HG03196 (cell line): ENCODE data around the gene DNM3.

Experiments used
- ATAC-seq: cut with Tn5 transposase; IDR thresholded peaks from one replicate; pipeline ENCODE4 v1.9.1; 2021; ENCODE audit not compliant: unreplicated experiment

DNM3 gene

GRCh38 chr1:172086137-172086536 is 244.8 kb downstream of the DNM3 start:
- no peak for ATAC-seq

- ATAC-seq: no peak
Measured at GRCh38 chr1:172088256-172088655, 247.0 kb downstream of the DNM3 start.

- no peak for ATAC-seq
Measured at GRCh38 chr1:172089768-172090510, 248.6 kb downstream of the DNM3 start.

GRCh38 chr1:172090511-172090817 is 249.2 kb downstream of the DNM3 start:
- ATAC-seq: no peak

- no peak for ATAC-seq
Measured at GRCh38 chr1:172095846-172096245, 254.5 kb downstream of the DNM3 start.

- ATAC-seq: no peak
Measured at GRCh38 chr1:172105230-172105629, 263.9 kb downstream of the DNM3 start.

GRCh38 chr1:172107316-172107975 is 266.1 kb downstream of the DNM3 start:
- ATAC-seq: no peak

GRCh38 chr1:172108161-172108893 is 267.0 kb downstream of the DNM3 start:
- ATAC-seq: no peak

- no peak for ATAC-seq
Measured at GRCh38 chr1:172109359-172109758, 268.1 kb downstream of the DNM3 start.

- ATAC-seq: no peak
Measured at GRCh38 chr1:172112576-172112975, 271.3 kb downstream of the DNM3 start.

GRCh38 chr1:172117800-172118199 is 276.5 kb downstream of the DNM3 start:
- no peak for ATAC-seq

GRCh38 chr1:172118618-172119017 is 277.3 kb downstream of the DNM3 start:
- ATAC-seq: no peak

- ATAC-seq: no peak
Measured at GRCh38 chr1:172119184-172119583, 277.9 kb downstream of the DNM3 start.

GRCh38 chr1:172120381-172120780 is 279.1 kb downstream of the DNM3 start:
- no peak for ATAC-seq

- no peak for ATAC-seq
Measured at GRCh38 chr1:172121081-172121717, 279.9 kb downstream of the DNM3 start.

GRCh38 chr1:172122381-172122780 is 281.1 kb downstream of the DNM3 start:
- ATAC-seq: no peak

GRCh38 chr1:172125250-172125649 is 284.0 kb downstream of the DNM3 start:
- no peak for ATAC-seq

- no peak for ATAC-seq
Measured at GRCh38 chr1:172125812-172126430, 284.6 kb downstream of the DNM3 start.

GRCh38 chr1:172132836-172133235 is 291.5 kb downstream of the DNM3 start:
- no peak for ATAC-seq

- no peak for ATAC-seq
Measured at GRCh38 chr1:172134087-172134731, 292.9 kb downstream of the DNM3 start.
